NCI-H1092 treated with DMSO at 0.1 percent for 48 hours (cell line): ENCODE measurements around the gene EEFSEC.

Source experiments
- DNase-seq: peaks from one replicate; lab custom pipeline; 2025; lab: John Stamatoyannopoulos, UW

Gene EEFSEC

GRCh38 chr3:128185630-128186447, 32.6 kb downstream of the EEFSEC start:
- no peak for DNase-seq

- DNase-seq = no peak
Measured at GRCh38 chr3:128187495-128187894, 34.2 kb downstream of the EEFSEC start.

GRCh38 chr3:128188326-128188725, 35.0 kb downstream of the EEFSEC start:
- no peak for DNase-seq

GRCh38 chr3:128188956-128189355, 35.7 kb downstream of the EEFSEC start:
- no peak for DNase-seq

- DNase-seq = no peak
Measured at GRCh38 chr3:128190501-128190900, 37.2 kb downstream of the EEFSEC start.

- no peak for DNase-seq
Measured at GRCh38 chr3:128192131-128192530, 38.9 kb downstream of the EEFSEC start.

GRCh38 chr3:128193168-128193567, 39.9 kb downstream of the EEFSEC start:
- no peak for DNase-seq

- DNase-seq = no peak
Measured at GRCh38 chr3:128194843-128195242, 41.6 kb downstream of the EEFSEC start.

- no peak for DNase-seq
Measured at GRCh38 chr3:128195369-128195768, 42.1 kb downstream of the EEFSEC start.

- no peak for DNase-seq
Measured at GRCh38 chr3:128195802-128196201, 42.5 kb downstream of the EEFSEC start.

- DNase-seq = no peak
Measured at GRCh38 chr3:128196647-128197046, 43.4 kb downstream of the EEFSEC start.

GRCh38 chr3:128197855-128198254, 44.6 kb downstream of the EEFSEC start:
- DNase-seq = no peak

GRCh38 chr3:128198313-128198712, 45.0 kb downstream of the EEFSEC start:
- DNase-seq = no peak

GRCh38 chr3:128199110-128199509, 45.8 kb downstream of the EEFSEC start:
- DNase-seq = no peak

GRCh38 chr3:128201158-128201755, 48.0 kb downstream of the EEFSEC start:
- no peak for DNase-seq

- no peak for DNase-seq
Measured at GRCh38 chr3:128203169-128203568, 49.9 kb downstream of the EEFSEC start.

GRCh38 chr3:128205558-128206145, 52.4 kb downstream of the EEFSEC start:
- no peak for DNase-seq

GRCh38 chr3:128207951-128208350, 54.7 kb downstream of the EEFSEC start:
- DNase-seq = no peak

- DNase-seq = no peak
Measured at GRCh38 chr3:128210711-128211110, 57.4 kb downstream of the EEFSEC start.

GRCh38 chr3:128214056-128214455, 60.8 kb downstream of the EEFSEC start:
- DNase-seq = no peak

GRCh38 chr3:128215290-128215689, 62.0 kb downstream of the EEFSEC start:
- no peak for DNase-seq

GRCh38 chr3:128215800-128216495, 62.7 kb downstream of the EEFSEC start:
- no peak for DNase-seq
